HG03103 (cell line): ENCODE data around the gene JAM3.

Source experiments
- ATAC-seq: cut with Tn5 transposase; IDR thresholded peaks from one replicate; pipeline ENCODE4 v1.9.1; 2021; ENCODE audit warnings: low read depth; ENCODE audit not compliant: unreplicated experiment

Gene JAM3

DNA sequence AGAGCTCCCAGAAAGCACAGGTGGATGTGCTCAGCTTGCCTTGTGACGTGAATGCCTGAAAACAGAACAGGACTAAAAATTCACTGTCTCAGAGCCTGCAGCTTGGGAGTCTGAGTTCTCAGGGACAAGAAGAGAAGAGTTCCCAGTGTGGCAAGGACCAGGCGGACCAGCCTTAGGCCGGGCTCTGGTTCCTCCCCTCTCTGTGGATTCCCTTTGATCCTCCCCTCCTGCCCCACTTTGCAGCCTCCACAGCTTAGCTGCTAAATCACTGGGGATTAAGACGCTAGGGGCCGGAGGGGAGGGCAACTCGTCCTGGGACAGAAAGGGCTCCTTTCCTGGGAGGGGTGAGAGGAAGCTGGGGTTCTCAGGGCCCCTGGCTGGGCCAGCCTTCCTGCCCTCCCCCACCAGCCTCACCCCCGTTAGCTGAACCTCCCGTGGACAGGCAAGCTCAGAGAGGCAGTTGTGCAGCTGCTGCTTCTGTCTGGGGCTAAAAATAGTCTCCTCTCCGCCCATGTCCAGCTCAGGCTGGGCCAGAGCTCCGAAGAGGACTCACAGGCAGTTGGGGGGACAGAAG is 29.9 kb upstream of the JAM3 start:
- ATAC-seq: no peak

DNA sequence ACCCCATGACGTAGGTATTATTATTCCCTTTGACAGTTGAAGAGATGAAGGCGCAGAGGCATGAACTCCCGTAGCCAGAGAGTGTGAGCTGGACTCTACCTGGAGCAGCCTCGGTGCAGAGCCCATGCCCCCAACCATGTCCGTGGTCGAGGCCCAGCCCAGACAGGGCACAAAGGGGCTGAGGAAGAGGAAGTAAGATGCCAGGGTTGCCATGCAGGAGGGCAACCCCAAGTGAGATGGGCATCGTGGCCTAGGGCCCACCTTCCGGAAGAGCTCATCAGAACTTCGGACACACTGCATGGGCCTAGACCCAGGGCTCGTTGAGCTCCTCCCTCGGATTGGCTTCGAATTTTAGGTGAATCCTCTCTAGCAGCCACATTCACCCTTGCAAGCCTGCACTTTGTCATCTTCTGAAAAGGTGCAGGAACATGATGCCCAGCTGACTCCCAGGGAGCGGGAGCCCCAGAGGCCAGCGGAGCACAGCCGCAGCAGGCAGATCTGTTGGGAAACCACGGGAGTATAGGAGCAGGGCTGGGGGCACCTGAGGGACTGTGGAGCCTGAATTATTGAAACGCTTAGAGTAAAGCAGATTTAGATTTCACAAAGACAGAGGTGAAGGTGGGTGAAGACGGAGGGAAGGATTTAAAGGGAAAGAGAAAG is 29.0 kb upstream of the JAM3 start:
- no peak for ATAC-seq

DNA sequence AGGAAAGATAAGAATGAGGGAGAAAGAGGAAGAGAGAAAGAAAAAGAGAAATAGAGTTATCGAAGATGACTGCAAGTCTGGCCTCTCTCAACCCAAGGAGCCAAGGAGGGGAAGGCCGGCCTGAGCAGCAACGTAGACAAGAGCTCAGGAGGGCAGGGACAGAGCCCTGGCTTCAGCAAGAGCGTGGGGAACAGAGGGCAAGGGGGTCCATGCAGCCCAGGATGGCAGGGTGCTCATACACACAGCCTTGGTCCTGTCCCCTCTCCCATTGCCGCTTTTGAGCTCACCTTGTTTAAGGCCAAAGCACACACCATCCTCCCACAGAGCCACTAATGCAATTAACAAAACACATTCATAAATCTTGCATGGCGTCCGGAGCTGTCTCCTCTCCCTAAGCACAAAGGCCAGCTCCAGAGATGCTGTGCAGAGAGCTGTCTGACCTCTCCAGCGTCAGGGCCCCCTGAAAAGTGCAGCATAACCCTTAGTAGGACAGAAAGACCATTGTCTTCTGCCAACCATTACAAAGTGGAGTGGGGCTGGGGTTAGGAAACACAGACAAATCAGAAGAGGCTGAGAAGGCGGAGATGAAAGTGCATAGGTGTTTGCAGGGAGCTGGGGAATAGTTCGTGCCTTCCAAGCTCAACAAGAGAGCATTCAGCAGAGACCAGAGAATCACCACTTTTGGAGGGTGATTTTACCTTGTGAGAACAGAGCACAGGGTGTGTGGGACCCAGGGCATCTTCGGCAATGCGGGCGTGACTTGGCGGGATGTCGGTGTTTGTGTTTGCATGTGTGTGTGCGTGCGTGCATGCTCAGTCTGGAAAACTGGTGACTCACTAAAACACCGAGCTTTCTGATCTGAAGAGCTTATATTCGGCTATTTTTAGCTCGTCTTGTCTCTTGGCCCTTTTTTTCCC is 28.2 kb upstream of the JAM3 start:
- ATAC-seq: no peak

DNA sequence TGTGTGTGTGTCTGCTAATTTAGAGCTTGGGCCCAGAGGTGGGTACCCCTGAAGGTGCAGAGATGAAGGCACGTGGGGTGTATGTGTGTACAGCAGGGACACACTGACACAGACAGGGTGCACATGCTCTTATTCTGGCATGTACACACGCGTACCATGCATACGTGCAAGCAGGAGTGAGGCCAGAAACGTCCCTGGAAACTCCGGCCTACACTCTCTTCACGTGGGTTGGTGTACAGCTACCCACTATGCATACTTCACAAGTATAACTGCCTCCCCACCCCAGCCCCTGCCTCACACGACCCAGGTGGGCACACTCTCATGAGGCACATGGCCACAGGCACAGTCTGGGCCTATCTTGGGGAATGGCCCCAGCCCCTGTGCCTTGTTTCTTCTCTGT is 27.5 kb upstream of the JAM3 start:
- no peak for ATAC-seq

DNA sequence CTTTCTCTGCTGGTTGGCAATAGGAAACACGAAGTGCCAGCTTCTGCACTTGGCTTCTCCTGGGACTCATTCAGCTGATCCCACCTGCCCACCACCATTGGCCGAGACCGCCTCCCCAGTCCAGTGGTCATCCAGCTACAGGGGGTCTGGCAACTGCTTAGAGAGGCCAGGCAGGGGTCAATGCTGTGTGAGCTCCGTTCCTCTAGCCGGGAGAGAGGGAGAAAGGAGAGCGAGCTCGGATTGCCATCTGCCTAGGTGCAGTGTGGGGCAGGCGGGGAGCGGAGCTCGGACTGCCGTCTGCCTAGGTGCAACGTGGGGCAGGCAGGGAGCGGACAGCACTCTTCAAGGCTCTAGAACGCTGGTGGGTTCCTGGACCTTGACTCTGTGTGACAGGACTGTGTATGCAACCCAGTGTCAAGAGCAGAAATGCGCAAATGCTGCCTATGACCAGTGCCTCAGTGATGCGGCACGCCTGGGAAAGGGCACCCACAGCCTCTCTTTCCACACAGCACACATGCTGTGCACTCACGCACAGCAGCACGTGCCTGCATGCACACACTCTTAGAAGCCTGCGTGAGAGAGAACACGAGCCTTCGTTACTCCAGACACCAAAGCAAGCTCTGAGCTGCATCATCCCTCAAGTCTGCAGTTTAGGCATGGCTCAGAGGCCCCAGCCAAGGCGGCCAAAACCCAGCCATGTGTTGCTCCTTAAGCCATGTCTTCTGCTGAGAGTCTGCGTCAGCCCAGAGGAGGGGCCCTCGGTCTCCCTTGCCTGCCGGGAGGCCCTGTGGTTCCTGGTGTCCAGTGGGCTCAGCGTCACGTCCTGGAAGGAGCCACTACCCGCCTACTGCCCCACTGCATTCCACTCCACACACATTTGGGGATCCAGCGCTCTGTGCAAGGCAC is 26.8 kb upstream of the JAM3 start:
- ATAC-seq: no peak

DNA sequence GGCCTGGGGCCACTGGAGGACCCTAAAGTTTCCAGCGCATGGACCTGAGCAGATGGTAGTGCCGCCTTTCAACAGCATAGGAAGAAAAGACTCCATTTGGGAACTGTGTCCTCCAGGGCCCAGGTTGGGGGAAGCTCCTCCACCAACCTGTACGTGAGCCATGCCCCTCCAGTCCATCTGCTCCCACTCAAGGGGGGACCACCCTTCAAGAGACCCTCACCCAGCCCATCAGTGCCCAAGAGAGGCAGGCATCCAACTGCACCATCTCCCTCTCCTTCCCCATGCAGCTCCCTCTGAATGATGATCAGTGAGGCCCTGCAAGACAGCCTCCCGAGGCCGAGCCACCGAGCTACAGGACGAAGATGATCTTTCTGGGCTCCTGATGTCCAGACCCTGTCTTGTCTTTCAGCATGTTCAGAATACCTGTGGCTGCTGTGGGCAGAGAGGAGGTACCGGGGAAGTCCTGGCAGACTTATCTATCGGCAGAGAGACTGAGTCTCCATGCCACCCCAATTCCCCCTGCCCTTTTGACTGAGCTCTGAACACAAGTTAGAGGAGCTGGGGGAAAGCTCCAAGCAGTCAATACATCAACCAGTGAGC is 25.0 kb upstream of the JAM3 start:
- no peak for ATAC-seq

DNA sequence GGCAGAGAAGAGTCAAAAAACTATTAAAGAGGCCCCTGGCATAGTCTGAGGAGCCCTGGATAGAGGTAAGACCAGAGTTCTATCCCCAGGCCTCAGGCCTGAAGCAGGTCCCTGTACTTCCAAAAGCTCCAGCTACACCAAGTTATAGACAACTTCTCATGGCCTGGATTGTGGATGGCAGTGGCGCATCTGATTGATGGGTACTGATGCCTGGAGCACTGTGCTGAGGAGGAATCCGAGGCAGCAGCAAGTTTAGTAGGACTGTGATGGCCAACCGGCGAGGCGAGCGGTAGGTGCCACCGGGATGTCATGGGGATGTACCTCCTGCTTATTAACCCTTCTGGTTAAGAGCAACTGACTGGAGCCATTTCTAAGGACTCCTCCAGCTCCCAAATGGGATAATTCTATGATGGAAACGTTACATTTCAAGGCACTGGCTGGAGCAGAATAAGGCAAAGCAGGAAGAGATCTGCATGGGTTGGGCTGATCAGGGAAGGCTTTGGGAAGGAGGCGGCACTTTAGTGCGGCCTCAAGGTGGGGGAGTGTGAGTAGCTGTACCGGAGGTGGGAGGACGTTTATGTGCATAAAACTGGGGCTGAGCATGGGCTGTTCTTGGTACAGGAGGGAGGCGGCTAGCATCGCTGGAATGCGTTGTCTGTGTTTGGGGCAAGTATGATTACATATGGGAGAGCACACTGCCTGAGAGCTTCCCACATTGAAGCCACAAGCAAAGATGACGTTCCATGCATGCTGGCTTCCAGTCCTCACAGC is 24.2 kb upstream of the JAM3 start:
- no peak for ATAC-seq

DNA sequence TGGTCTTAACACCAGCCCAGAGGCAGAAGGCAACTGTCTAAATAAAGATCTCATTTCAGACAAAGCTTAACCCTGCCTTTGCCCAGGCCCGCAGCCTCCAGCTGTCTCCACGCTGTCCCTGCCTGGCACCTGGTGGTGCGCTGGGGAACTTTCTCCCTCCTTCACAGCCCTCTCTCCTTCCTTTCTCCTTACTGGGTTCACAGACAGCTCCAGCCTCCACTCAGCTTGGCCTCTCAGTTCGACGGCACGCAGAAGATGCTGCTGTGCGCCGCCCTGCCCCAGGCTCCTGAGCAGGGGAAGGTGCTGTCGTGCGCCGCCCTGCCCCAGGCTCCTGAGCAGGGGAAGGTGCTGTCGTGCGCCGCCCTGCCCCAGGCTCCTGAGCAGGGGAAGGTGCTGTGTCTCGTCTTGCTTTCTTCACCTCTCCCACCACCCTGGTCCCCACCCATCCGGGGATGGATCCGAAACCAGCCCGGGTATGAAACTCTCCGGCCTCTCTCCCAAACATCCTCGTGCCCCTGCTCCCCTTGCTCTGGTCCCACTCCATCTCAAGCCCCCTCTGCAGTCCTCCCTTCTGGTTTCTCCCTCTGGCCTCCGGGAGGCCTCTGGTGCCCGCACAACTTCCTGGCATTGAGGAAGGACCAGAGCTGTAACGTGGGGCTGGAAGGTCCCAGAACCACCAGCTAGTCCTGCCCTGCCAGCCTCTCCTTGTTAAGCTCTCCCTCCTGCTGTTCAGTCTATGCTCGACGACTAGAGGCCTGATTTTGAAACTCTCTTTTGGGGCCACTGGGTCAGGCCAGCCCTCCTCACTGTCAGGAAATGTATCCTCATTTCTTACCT is 22.9 kb upstream of the JAM3 start:
- no peak for ATAC-seq

DNA sequence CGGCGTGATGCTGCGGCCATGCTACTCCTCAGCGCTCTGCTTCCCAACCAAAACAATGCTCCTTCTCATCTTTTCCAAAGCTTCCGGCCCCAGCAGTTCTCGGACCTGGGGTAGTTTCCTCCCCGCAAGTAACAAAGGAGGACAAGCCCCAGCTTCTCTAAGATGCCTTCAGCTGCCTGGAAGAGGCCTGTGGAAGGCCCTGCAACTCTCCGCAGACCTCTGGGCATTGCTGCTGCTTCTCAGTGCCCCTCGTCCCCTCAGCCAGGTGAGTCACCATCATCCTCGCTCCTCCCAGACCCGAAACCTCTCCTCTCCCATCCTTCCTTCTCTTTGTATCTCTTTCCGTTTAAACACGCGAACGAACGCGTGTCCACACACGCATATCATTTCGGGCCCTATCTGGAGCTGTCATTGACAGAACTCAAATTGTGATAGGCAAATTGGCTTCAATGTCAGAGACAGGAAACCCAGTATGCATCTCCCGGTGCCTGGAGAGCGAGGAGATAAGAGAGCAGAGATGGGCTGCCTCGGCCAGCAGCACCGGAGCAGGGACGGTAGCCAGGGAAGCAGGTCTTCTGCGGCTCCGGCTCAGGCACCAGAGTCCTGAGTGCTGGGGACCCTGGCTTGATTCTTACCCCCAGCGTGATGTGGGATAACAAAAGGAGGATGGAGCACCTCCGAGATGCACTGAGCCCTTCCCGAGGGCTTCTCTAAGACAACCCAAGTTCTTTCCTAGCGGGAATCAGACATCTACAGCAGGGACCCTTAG is 22.0 kb upstream of the JAM3 start:
- no peak for ATAC-seq

DNA sequence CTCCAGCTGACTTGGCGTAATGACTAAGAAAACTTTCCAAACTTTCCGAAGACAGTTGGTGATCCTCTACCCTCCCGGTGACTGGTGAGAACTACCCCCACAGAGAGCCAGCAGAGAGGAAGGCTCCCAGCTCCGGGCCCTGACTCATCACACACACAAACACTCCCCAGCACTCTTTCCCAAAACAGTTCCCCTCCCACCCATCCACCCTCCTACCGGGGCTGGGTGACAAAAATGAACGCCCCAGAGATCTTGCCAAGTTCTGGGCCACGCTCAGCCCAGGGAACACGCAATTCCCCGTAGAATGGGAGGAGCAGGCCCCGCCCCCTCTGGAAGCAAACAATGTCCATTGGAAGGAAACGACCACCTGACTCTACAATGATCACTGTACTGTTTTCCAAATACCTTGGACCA is 21.3 kb upstream of the JAM3 start:
- no peak for ATAC-seq

DNA sequence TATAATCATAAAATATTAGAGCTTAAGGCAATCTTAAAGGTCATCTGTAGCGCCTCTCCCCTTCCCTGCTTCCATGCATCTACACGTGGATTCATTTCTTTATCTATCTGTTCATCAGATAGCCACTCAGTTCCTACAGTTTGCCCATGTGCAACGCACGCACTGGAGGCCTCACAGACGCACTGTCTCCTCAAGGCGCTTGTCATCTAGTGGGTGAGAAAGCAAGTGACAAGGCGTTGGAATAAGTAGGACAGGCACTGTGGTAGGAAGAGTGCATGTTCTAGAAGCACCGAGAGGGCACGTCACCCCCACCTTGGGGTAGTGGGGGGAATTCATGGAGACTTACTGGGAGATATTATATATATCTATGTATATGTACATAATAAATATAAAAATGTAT is 20.8 kb upstream of the JAM3 start:
- no peak for ATAC-seq

DNA sequence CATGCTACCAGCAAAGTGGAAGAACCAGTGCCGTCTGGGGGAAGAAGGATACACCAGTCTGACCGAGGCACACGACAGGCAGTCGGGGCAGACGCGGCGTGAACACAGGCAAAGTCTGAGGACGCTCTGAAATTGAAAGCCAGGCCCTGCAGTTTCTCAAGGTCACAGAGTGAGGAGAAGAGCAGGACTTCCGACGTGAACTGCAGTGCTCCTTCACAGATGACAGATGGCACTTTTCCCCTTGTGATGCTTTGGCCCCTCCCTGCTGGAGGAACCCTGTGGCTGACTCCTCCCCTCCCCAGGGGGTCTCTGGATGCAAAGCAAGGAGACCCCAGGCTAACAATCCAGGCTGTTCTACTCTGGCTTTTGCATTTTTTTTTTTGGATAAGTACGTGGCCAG is 19.6 kb upstream of the JAM3 start:
- ATAC-seq: no peak

DNA sequence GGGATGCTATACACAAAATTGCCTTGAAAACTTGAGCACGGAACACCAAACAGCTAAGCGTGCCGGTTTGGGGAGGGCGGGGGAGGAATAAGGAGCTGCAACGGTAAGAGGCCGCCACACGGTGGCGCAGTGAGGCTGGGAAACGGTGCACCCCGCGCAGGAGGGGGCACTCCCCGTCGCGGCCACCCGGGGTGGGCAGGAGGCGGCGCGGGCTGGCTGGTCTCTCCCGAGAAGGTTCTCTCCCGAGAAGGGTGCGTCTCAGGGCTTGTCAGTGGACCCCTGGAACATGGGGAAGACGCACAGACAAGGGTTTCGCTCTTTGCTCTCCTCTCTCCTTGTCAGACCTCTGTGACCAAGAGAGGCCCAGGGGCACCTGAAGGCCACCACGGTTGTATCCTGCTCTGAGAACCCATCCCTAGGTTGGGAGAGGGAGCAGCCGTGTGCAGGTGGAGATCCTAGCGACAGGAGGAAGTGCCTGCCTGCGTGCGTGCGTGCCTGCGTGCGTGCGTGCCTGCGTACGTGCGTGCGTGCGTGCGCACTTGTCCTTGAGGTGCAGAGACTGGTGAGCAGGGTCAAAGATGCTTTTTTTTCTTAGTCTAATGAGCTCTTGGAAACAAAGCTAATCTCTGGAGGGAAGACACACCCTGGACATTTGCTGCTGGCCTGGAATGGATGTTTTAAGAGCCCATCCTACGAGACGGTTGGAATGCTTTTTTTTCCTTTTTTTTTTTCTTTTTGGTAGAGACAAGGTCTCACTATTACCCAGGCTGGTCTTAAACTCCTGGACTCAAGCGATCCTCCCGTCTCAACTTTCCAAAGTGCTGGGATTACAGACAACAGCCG is 18.1 kb upstream of the JAM3 start:
- ATAC-seq: no peak

DNA sequence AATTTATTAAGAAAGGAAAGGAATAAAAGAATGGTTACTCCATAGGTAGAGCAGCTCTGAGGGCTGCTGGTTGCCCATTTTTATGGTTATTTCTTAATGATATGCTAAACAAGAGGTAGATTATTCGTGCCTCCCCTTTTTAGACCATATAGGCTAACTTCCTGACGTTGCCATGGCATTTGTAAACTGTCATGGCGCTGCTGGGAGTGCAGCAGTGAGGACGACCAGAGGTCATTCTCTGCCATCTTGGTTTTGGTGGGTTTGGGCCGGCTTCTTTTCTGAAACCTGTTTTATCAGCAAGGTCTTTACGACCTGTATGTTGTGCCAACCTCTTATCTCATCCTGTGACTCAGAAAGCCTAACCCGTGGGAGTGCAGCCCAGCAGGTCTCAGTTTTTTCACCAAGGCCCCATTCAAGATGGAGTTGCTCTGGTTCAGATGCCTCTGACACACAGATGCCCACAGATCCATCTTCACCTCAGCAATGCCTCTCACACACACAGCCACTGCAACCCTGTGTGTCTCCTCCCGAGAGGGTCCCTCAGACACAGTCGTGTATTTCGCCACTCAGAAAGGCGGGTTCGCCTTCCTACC is 16.4 kb upstream of the JAM3 start:
- no peak for ATAC-seq

DNA sequence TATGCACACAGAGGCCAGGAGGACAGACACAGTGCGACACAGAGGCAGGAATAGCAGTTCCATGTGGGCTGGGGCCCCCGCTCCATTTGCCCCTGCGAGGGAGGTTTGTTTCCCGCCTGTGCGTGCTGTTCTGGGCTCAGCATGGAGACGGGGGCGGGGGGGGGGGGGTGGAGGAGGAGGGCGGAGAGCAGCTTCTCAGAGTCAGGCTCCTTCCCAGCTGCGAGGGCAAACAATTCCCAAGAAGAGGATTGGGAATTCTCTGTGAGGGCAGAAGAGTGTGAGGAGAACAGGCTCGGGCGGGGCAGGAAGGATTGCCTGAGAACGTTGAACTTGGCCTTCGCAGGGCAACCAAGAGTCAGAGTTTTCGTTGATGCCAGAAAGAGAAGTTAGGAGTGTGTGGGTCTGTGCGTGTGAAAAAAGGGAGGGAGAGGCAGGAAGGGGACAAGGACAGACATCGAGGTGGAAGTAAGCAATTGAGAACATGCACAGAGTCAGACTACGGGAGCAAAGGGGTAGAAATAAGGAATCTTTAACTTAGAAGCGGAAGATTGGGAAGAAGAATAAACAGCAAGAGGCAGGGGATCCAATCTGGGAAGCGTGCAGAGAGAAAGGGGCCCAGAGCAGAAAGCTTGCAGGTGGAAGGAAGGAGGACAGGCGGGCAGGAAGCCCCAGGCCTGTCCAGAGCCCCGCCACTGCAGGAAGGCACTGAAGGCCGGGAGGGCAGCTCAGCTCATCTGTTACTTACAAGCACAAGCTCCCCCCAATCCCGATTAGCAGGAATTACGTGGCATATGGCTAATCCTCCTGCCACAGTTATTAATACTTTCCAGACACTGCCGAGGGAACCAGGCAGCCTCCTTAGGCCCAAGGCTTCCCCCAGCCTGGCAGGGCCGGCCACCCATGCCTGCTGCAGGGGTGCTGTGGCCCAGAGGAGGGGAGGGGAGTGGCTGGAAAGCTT is 15.6 kb upstream of the JAM3 start:
- no peak for ATAC-seq

DNA sequence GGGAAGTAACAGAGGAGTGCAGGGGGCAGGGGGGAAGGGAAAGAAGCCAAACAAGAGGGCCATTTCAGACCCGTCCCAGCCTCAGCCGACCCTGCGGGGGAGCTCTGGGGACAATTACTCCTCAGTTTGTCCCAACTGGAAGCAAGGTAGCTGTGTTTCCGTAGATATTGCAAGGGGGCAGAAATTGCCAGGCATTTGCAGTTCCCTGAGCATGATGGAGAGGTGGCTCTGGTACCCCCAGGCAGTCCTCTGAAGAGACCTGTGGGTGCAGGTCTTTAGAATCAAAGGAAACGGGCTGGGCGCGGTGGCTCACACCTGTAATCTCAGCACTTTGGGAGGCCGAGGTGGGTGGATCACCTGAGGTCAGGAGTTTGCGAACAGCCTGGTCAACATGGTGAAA is 13.8 kb upstream of the JAM3 start:
- ATAC-seq: no peak
